ENCODE measurements around the gene NKD2.
A peak's percentile ranks its signal among the peaks of the same experiment; 100 is the strongest.

NKD2 gene

GRCh38 chr5:1009359-1010180 is 968 bp downstream of the NKD2 start:
- no peak for TF ChIP-seq CTCF (IDR thresholded peaks at IDR 0.05; ENCODE audit: insufficient read depth, low read depth, low read length, missing control alignments)
- no peak overlapping the region for H3K4me3 ChIP-seq (ENCODE audit: low read length)
- no peak for DNase-seq (ENCODE audit: low read depth)

- no peak for TF ChIP-seq CTCF (IDR thresholded peaks at IDR 0.05; ENCODE audit: insufficient read depth, low read depth, low read length, missing control alignments)
- DNase-seq (ENCODE audit: low read depth) = no peak
- no peak overlapping the region for H3K4me3 ChIP-seq (ENCODE audit: low read length)
Observed at GRCh38 chr5:1010181-1010510, 1.5 kb downstream of the NKD2 start.

- no peak overlapping the region for H3K4me3 ChIP-seq (ENCODE audit: low read length)
- DNase-seq (ENCODE audit: low read depth) = no peak
- TF ChIP-seq CTCF (IDR thresholded peaks at IDR 0.05; ENCODE audit: insufficient read depth, low read depth, low read length, missing control alignments) = no peak
Observed at GRCh38 chr5:1010641-1011046, 2.0 kb downstream of the NKD2 start.

- TF ChIP-seq CTCF (IDR thresholded peaks at IDR 0.05; ENCODE audit: insufficient read depth, low read depth, low read length, missing control alignments) = peak; percentile 45
- DNase-seq (ENCODE audit: low read depth) = peak; percentile 6
- H3K4me3 ChIP-seq (ENCODE audit: low read length) = no peak overlapping the region
Observed at GRCh38 chr5:1011226-1011631, 2.6 kb downstream of the NKD2 start.

- no peak overlapping the region for H3K4me3 ChIP-seq (ENCODE audit: low read length)
- DNase-seq (ENCODE audit: low read depth) = no peak
- no peak for TF ChIP-seq CTCF (IDR thresholded peaks at IDR 0.05; ENCODE audit: insufficient read depth, low read depth, low read length, missing control alignments)
Observed at GRCh38 chr5:1011741-1012312, 3.2 kb downstream of the NKD2 start.

GRCh38 chr5:1012313-1012841 is 3.8 kb downstream of the NKD2 start:
- H3K4me3 ChIP-seq (ENCODE audit: low read length) = no peak overlapping the region
- no peak for DNase-seq (ENCODE audit: low read depth)
- TF ChIP-seq CTCF (IDR thresholded peaks at IDR 0.05; ENCODE audit: insufficient read depth, low read depth, low read length, missing control alignments) = no peak

All from epithelial cell of esophagus (primary cell).